GM20431 (cell line): ENCODE results near the gene TTLL5.

Source experiments
- in situ Hi-C: fragments of 300-500 bp; cut with MseI, MboI; formaldehyde crosslinking; loops from one replicate; pipeline ENCODE4 v1.15.0; 2020; ENCODE audit warnings: low sequenced_read_pairs; ENCODE audit not compliant: unreplicated experiment

The TTLL5 gene

GRCh38 chr14:75725481-75725880 lies 64.4 kb downstream of the TTLL5 start:
- in situ Hi-C loops, result no loop called here

DNA sequence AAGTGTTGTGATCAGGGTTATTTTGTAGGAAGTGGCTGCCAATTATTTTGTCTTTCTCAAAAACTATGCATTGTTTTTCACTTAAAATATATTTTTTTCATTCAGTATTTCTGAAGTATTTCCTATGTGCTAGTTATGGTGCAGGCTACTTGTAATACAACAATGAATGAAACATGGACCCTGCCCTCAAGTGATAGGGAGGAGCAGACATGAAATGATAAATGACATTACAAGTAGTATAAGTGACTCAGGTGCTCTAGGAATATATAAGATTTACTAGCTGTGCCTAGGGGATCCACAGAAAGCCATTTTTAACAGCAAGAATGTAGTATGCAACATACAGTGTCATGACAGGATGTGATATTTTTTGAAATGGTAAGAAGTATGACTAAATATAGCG lies 65.3 kb downstream of the TTLL5 start:
- in situ Hi-C loops, result no loop called here

DNA sequence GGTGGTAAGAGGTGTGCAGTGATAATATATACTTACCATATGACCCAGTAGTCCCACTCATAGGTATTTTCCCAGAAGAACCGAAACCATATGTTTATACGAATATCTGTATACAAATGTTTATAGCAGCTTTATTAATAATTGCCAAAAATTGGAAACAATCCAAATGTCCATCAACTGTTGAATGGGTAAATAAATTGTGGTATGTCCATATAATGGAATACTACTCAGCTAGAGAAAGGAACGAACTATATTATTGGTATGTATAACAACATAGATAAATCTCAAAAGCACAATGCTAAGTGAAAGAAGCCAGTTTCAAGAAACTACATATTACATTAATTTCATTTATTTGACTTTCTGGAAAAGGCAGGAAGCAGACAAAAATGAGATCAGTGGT lies 66.1 kb downstream of the TTLL5 start:
- in situ Hi-C loops, result no loop called here

DNA sequence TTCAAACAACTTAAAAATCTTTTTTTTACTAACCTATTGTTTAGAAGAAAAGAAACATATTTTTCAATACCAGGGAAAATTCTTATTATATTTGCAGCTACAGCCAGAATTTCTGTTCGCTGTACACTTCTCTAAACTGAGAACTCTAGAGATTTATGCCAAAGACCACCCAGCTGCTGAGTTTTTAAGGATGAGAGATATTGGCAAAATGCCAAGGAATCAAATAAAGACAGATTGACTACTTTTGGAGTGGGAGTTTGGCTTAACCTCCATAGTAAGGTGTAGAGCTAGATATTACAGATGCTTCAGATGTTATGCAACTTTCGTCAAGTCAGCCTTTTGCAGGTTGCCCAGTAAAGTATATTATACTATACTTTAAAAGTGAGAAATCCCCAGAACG lies 71.8 kb downstream of the TTLL5 start:
- in situ Hi-C loops, result no loop called here

DNA sequence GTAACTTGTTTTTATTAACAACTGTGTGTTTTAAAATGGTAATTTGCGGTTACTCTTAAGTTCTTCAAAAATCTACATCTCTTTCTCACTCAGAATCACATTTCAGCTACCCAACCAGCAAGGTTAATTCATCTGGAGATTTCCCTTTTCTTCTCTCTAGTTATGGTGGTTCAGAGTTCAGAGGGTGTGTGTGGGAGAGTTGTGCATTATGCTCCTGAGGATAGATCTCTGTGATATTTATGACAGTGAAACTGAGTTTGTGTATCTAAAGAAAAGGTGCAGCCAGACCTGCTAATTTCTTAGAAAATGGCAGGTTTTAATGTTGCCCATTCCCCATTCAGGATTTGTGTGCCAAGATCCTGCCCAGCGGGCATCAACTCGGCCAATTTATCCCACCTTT lies 73.8 kb downstream of the TTLL5 start:
- in situ Hi-C loops, result no loop called here

GRCh38 chr14:75736845-75737485 lies 75.9 kb downstream of the TTLL5 start:
- in situ Hi-C loops, result no loop called here

GRCh38 chr14:75738192-75738591 lies 77.1 kb downstream of the TTLL5 start:
- in situ Hi-C loops, result no loop called here

DNA sequence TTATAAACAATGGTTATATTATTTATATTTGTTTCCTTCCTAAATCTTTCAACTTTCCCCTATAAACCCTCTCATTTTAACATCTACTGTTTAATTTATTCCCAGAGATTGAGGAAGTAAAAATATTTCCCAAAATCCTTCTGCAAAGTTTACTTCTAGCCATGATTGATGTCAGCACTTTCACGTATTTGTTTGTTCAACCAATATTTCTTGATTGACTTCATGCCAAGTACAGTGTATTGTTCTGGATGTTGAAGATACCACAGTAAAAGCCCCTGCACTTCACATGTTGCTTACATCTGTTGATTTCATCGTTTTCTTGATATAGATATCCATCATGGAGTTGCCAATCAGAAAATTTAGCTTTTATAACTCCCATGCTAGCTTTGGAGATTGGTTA lies 81.8 kb downstream of the TTLL5 start:
- in situ Hi-C loops, result no loop called here

DNA sequence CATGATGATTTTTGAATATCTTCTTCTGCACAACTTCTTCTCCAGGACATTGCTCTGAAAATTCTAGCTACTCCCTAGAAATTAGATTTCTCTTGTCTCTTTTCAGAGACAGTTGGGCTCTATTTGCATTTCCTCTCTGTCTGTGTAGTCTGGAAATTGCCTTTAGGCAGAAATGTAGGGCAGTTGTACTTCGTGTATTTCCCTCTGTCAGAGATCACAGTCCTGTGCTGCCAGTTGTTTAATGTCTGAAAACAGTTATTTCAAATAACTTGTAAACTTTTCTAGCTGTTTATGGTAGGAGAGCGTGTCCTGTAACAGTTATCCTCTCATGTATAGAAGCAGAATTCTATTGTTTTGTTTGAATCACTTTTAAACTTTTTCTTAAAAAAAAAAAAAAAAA lies 86.9 kb downstream of the TTLL5 start:
- in situ Hi-C loops, result no loop called here

- in situ Hi-C loops, result no loop called here
Measured at GRCh38 chr14:75748336-75748735, 87.3 kb downstream of the TTLL5 start.

DNA sequence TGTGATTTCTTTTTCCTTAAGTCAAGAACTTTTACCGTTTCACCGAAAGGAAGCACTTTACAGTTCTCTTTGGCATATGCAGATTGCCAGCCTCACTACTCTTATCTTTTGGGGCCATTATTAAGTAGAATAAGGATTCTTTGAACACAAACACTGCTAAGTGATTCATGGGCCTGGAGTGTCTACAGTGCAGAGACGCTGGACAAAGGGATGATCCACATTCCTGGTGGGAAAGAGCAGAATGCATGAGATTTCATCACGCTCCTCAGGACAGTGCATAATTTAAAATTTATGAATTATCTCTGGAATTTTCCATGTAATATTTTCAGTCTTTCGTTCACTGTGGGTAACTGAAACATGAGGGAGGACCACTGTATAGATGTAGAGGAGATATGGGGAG lies 90.2 kb downstream of the TTLL5 start:
- in situ Hi-C loops, result no loop called here

DNA sequence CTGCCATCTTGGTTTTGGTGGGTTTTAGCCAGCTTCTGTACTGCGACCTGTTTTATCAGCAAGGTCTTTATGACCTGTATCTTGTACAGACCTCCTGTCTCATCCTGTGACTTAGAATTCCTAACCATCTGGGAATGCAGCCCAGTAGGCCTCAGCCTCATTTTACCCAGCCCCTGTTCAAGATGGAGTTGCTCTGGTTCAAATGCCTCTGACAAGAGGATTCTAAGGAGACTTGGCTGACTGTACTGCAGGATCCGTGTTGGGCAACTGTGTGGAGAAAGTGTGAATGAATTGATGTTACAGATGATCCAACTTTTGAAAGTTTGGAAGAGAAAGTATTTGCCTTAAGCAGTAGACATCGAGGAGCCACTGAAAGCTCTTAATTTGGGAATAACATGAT lies 91.0 kb downstream of the TTLL5 start:
- in situ Hi-C loops, result no loop called here

DNA sequence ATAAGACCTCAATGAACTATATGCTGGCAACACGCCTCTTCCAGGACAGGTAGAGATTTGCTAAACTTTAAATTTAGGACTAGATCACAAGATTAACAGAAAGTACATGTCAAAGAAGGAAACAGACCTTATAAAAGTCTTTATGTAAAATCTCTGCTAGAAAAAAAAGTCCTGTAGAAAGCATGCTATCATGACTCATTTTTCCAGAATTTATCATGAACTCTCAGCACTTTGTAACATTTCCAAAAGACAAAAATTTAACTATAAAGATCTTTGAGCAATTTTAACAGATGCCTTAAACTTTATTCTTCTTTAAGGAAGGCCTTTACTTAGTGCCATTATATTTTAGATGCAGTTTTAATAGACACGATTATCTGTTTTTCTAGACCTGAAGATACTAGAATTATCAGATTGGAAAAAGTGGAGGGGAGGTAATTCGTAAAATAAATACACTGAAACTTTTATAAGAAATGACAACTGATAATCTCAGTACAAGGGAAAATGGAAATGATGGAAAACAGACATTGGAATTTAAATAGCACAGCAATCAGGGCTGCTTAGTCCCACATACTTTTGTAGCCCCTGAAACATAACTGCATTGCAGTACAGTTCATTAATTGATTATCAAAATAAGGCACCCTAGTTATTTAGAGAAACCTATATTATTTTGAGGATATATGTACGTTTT lies 92.0 kb downstream of the TTLL5 start:
- in situ Hi-C loops, result no loop called here

GRCh38 chr14:75753696-75754095 lies 92.7 kb downstream of the TTLL5 start:
- in situ Hi-C loops, result no loop called here

DNA sequence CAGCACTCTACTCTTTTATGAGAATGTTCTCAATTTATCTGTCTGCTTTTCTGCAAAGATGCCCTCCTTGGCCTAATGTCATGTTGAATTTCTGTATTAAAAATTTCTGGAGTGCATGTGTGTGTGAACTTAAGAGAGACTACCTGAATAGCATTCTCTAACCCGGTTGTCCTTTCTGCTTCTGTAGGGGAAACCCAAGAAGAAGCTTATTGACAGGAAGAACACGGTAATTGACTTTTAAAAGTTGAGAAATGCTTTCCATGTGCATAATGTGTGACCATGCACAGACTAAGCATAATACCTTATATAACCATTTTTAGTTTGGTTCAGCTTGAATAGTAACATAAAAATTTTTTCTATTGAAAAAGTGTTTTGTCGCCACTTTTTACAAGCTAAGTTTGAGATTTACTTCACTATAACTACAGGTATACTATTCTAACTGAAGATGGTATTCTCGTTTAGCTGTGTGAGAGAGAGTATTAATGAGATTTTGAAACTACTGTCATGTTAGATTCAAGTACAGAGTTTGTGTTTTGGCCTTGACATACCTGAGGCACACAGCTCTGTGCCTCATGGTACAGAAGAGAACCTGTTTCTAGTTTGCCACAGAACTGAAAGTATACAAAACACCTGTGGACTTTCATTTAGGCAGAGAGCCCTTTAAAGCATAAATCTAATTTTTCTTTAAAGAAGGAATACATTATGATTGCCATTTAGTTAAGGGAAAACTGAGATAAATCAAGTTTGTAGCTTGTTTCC lies 96.8 kb downstream of the TTLL5 start:
- in situ Hi-C loops, result no loop called here

DNA sequence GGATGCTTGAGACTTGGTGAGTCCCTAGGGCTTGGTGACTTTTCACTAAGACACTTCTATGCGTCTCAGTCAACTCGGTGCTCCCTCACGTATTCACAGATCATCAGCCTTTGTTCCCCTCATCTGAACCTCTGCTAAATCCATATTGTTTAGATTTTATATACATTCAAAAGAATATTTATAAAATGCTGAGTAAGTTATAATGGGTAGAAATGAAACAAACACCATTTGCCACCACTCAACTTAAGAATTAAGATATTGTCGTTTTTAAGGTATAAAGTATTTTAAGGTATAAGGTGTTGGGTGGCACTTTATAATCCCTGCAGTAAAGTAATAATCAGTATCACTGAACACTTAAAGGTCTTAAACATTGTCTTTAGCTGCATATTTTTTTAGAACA lies 103.0 kb downstream of the TTLL5 start:
- in situ Hi-C loops, result no loop called here

DNA sequence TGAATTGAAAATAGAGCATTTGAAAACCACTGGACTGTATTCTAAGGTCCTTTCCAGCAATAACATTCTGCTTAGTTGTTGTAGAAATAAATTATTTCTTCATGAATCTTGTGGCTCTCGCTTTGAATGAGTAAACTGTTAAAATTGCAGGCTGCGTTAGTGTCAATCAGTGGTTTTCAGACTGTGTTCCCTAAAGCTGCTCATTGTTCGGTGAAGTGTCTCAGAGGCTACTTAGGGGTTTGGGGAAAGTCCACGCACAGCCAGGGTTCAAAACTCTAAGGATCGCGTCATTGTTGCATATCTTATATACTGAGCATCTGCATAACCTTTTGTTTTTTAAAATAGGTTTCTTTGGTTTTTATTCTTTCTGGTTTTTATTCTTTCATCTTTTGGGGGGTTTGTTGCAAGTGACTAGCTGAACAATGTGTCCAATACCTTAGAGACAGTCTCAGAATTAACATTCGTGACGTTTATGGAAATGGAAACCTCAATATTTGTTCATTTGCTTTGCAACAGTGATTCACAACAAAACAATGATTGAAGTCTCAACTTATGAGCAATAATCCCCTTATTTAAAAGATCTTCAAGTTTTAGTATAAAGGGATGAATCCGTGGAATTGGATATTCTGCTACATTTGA lies 108.1 kb downstream of the TTLL5 start:
- in situ Hi-C loops, result no loop called here

- in situ Hi-C loops, result no loop called here
Measured at GRCh38 chr14:75770635-75771034, 109.6 kb downstream of the TTLL5 start.

- in situ Hi-C loops, result no loop called here
Measured at GRCh38 chr14:75771595-75771994, 110.5 kb downstream of the TTLL5 start.

GRCh38 chr14:75773046-75773445 lies 112.0 kb downstream of the TTLL5 start:
- in situ Hi-C loops, result no loop called here

DNA sequence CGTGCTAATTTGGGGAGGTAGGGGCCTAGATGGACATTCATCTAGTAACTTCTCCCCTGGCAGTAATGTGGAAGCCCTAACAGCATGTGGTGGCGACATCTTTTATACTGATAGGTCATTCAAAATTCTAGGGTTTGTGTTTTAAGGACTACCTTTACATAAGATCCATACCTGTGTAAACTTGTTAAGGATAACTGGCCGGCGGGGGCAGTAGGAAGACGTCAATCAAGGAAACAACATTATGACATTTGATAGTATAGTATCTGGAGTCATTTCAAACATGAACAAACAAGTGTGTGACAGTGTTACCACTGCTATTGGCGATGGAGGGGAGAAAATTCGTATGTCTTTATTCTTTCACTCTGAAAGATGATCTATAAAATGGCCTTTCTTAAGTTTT lies 120.0 kb downstream of the TTLL5 start:
- in situ Hi-C loops, result no loop called here
